ENCODE results near the gene ANO3. TPM values are rescaled to one million over a fixed set of nuclear protein-coding genes. Genes with fewer than 3 reads are reported as not detected.

ANO3 gene
- total RNA-seq, 1 donor = 5.9 TPM

- no peak overlapping the region for H3K4me3 ChIP-seq (ENCODE audit: low read depth, low read length)
- no peak for DNase-seq (ENCODE audit: low read depth)
- no peak for TF ChIP-seq CTCF (IDR thresholded peaks at IDR 0.05; ENCODE audit: insufficient read depth, low read length)
Observed at GRCh38 chr11:26572770-26573402, 241.0 kb downstream of the ANO3 start.

GRCh38 chr11:26573896-26574295 lies 242.0 kb downstream of the ANO3 start:
- no peak overlapping the region for H3K4me3 ChIP-seq (ENCODE audit: low read depth, low read length)
- DNase-seq (ENCODE audit: low read depth) = no peak
- TF ChIP-seq CTCF (IDR thresholded peaks at IDR 0.05; ENCODE audit: insufficient read depth, low read length) = no peak

GRCh38 chr11:26575946-26576345 lies 244.0 kb downstream of the ANO3 start:
- no peak overlapping the region for H3K4me3 ChIP-seq (ENCODE audit: low read depth, low read length)
- no peak for TF ChIP-seq CTCF (IDR thresholded peaks at IDR 0.05; ENCODE audit: insufficient read depth, low read length)
- peak; percentile 39 for DNase-seq (ENCODE audit: low read depth)

GRCh38 chr11:26578998-26579661 lies 247.2 kb downstream of the ANO3 start:
- H3K4me3 ChIP-seq (ENCODE audit: low read depth, low read length) = no peak overlapping the region
- DNase-seq (ENCODE audit: low read depth) = peak; percentile 28

GRCh38 chr11:26579683-26580082 lies 247.8 kb downstream of the ANO3 start:
- no peak overlapping the region for H3K4me3 ChIP-seq (ENCODE audit: low read depth, low read length)
- DNase-seq (ENCODE audit: low read depth) = no peak
- TF ChIP-seq CTCF (IDR thresholded peaks at IDR 0.05; ENCODE audit: insufficient read depth, low read length) = no peak

More at GRCh38 chr11:26578998-26579661, 247.2 kb downstream of the ANO3 start:
- TF ChIP-seq CTCF (IDR thresholded peaks at IDR 0.05; ENCODE audit: insufficient read depth, low read length) = no peak

GRCh38 chr11:26580929-26581328 lies 249.0 kb downstream of the ANO3 start:
- peak; percentile 48 for DNase-seq (ENCODE audit: low read depth)

More at GRCh38 chr11:26580929-26581328, 249.0 kb downstream of the ANO3 start:
- no peak overlapping the region for H3K4me3 ChIP-seq (ENCODE audit: low read depth, low read length)
- no peak for TF ChIP-seq CTCF (IDR thresholded peaks at IDR 0.05; ENCODE audit: insufficient read depth, low read length)

Data from fibroblast of the aortic adventitia (primary cell).